COLO668 (cell line): ENCODE data around the gene MPPED1.

Source experiments
- DNase-seq: peaks from one replicate; lab custom pipeline; 2025; ENCODE audit not compliant: unreplicated experiment; lab: John Stamatoyannopoulos, UW

Gene MPPED1

DNA sequence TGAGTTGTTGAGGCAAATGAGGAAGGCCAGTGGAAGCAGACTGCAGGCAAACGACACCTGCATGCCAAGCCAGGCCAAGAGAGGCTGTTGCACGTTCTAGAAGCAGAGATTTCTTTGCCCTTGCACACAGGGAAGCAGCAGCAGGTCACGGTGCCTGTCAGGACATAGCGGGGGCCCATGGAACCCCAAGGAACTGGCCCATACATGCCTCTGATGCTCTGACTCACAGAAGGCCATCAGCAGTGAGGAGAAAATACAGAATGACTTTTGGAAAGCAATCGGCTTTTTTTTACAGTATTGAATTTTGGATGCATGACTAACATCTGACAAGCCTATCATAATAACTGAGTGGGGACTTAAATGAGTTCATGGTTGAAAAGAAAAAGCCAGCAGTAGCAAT, 123.9 kb downstream of the MPPED1 start:
- no peak for DNase-seq

DNA sequence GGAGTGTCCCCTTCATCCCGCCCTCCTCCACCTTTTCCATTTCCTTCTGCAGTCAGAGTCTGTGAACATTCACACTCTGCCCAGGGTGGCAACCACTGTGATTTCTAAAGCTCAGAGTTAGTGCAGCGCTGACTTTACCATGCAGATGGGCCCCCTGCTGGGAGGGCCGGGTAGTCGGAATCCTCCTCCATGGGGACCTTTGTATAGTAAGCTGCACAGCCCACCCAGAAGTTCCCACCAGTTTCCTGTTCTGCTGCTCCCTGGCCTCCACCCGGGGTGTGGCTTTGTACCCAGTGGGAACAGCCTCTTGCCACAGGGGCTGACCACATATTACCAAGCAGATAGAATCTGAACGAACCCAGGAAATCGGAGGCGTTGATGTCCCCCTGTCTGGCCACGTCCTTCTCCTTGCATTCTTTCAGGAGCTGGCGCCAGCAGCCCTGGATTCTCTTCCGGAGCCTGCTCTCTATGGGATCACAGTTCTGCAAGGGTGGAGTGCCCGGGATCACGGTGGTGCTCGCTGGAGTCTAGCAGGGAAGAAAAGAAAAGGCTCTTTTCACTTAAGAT, 125.3 kb downstream of the MPPED1 start:
- no peak for DNase-seq

DNA sequence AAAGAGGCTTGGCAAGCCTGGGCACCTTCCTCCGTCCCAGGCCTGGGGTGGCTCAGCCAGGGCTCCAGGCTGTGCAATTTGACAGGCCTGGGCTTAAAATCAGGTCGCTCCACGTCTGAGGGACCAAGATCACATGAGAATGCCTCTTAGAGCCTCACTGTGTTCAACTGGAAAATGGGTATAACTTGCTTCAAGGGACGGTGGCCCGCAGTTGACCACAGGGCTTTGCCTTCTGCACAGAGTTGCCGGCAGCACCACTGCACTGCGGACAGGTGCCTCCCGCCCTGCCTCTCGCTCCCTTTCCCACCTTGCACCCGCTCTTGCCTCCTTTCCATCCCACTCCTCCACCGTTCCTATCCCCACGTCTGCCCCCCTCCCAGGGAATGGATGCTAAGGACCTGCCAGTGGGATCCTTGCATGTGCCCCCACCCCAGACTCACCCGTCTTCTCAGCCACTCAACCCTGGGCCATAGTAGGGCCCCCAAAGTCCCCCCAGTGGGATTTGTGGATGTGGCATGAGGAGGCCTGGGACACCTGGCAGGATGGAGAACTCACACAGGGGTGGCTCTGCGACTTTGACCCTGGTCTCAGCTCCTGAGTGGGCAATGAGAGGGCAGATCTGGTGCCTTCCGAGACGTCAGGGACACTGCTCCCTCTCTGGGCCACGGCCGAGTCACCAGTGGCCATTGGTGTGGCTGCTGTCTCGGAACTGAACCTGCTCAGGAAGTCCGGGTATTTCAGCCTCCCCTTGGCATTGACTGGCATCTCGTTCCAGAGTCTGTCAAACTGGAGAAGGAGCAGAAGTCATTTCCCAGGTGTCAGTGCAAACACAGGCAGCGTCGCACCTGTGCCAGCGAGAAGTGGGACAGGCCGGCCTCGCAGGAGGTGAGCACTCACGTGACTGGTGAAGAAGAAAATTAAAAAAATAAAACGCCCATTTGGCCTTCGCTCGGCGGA, 128.0 kb downstream of the MPPED1 start:
- DNase-seq, result no peak

DNA sequence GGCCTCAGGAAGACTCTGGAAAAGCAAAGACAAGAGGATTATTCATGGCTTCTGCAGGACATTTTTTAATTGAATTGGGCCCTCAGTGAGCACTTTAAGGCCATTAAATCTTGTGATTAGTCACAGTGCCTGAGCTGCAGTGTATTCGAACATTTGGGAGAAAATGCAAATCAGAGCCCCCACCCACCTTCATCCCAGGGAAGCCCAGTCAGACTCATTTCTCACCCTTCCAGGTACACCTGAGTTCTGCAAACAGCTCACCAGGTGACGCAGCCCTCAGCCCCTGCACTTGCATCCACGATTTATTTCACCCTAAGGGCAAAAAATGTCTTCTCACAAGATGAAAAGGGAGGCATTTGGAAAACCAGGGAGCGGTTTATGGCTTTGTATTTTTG, 128.7 kb downstream of the MPPED1 start:
- DNase-seq, result no peak

DNA sequence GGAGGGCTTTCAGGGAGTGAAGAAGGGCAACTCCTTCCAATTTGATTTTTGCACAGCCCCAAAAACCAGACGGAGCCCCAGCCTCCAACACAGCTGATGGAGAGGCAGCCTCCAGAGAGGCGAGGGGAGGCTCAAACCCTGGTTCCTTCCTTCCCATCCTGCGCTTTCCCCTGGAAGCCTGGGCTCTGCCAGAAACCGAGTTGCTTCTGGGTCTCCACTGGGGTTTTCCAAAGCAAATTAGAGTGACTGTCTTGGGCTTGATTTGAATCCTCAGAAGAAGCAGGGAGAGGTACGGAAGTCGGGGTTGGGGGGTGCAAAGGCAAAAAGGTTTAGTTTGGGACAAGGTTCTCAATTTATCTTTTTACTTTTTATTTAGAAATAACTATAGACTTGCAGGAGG, 129.2 kb downstream of the MPPED1 start:
- no peak for DNase-seq

DNA sequence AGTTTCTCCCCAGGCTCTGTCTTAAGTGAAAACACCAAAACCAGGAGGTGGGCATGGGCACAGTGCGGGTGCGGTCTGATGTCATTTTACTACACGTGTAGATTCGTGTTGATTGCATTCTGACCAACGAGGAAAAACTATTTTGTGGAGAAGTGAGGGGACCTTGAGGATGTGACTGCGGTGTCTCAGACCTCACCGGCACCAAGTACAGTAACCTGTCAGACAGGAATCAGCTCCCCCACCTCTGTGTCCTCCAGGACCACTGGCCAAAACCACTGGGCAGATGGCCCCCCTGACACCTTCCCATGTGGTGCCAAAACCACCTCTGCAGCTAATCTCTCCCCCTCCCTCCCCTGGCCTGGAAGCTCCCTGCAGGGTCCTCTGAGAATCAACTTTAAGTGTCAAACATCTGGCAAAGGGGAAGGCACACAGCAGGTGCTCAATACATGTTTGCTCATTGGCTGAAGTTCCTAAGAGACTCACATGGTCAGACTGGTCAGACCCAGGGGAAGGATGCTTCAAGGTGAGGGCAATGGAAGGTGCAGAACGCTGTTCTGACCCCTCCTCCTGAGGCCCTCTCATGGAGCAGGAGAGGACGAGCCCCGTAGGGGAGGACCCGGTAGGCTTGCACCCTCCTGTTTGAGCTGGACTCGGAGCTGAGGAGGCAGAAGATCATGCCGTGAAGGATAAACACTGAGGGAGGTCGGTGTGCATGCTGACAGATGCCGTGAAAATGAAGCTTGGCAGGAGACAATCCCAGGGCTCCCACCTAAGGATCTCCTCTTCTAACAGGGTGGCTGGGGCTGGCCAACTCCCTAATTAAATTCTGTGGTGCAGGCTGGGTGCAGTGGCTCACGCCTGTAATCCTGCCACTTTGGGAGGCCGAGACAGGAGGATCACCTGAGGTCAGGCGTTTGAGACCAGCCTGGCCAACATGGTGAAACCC, 129.9 kb downstream of the MPPED1 start:
- DNase-seq, result no peak

DNA sequence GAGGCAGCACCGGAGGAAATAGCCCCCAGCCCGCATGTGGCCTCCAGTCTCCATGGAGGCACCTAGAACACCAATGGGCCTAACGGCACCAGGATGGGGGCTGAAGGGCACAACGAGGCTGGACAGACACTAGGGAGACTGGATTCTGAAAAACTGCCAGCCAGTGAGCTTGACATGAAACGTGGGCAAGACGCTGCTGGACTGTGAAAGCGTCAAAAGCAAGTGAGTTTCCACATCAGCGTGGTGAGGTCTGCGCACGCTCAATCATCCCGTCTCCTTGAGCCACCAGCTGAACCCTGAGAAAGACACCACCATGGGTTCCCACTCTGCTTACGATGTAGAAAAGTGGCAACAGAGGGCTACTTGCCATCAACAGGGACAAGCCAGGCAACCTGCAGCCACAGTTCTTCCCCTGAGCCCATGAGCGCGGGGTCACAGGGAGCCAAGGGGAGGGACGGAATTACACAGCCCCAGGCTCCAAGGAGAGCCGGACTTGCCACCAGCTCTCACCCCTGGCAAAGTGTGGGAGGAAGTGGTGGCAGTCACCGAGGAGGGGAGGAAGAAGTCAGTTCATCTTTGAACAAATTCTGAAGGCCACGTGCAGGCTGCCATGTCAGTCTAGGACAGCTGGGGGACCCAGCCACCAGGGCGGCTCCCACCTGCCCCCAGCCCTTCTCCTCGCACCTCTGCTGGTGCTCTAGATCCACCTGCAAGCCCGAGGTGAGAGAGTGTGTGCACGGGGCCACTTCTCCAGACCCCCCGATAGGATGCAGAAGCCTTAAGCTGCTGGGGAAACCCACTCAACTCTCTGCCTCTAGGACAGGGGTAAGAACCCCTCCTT, 131.1 kb downstream of the MPPED1 start:
- no peak for DNase-seq

DNA sequence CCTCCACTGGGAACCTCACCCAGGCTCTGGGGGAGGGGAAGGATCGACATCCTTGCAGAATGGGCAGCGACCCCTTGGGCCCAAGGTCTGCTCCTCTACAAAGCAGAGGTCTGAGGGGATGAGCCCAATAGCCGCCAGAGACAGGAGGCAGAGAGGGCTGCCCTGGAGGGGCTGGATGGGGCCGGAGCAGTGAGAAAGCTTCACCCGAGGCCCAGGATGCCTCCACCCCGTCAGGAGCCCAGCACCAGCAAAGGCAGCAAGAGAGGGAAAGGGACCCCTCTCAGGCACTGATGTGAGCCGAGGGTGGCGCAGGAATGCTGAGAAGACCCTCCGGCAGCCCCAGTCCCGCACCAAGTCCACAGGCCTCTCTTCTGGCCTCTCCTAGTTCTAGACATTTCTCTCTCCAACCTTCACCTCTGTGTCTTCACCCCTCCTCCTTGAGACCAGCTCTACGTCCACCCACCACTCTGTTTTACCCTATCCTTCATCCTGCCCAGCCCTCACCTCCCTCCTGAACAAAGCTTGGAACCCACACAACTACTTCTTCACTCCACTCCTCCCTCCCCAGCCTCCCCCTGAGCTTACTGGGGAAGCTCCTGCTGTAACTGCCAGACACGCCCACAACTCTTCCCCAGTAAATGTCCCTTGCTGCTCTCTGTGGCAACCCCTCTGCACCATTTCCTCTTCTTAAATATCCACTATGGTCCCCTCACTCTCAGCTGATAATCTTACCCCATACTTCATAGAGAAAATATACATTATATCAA, 131.9 kb downstream of the MPPED1 start:
- DNase-seq, result no peak

DNA sequence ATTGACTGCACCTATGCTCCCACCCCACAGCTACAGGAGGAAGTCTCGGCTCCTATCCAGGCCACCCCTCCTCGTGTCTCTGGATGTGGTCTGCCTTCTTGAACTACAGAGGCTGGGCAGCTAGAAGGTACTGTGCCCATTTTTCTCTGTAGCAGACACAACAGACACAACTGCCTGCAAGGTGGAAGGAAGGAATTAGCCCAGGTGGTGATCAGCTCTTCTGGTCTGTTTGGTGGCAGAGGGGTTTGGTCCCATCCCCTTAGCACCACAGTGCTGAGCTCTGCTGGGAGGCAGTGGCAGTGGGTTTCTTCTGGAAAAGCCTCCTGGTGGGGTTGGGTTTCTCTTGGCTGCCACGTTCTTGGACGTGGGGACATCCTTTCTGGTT, 132.5 kb downstream of the MPPED1 start:
- no peak for DNase-seq

DNA sequence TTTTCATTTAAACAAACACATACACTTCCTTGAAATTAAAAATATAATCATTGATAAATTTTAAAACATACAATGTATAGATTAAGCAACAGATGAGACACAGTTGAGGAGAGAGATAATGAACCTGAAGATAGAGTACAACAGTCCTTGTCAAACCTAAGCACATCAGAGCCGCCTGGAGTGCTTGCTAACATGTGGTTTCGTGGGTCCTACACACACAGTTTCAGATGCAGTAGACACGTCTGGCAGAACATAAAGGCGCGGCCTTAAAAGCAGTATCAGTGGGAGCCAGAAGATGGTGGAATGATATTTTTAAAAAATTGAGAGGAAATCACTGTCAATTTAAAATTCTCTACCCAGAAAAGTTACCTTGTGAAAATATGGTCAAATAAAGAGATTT, 134.4 kb downstream of the MPPED1 start:
- DNase-seq, result no peak

DNA sequence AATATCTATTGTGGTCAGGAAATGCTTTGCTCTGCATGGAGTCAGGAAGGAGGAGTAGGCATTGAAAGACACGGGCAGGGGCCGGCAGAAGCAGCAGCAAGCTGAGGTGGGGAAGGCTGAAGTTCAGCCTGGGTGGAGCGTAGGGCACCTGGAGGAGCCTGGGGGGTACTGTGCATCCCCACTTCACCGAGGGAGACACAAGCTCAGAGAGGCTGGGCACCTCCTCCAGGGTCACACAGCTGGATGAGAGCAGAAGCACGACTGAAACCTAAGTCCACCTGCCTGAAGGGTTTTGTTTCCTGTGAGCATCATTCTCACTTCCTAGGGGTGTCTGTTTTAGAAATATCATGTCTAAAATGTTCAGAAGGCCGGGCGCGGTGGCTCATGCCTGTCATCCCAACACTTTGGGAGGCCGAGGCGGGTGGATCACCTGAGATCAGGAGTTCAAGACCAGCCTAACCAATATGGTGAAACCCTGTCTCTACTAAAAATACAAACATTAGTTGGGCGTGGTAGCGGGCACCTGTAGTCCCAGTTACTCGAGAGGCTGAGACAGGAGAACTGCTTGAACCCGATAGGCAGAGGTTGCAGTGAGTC, 138.3 kb downstream of the MPPED1 start:
- DNase-seq, result no peak

DNA sequence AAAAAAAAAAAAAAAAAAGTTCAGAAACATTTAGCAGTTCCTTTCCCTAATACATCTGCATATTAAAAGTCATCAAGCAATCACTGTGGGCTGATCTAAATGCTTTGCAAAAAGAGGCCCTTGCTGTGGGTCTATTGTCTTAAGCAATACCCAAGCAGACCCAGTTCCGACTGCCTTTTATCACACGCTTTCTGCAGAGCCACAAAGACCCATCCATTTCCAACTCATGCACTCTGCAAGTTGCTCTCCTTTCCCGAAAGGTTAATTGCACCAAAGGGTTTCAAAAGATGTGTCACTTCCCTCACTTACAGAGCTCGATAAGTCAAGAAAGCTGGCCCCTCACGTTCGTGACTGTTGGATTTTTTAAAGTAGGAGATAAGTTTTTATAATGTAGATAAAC, 138.9 kb downstream of the MPPED1 start:
- DNase-seq, result no peak

DNA sequence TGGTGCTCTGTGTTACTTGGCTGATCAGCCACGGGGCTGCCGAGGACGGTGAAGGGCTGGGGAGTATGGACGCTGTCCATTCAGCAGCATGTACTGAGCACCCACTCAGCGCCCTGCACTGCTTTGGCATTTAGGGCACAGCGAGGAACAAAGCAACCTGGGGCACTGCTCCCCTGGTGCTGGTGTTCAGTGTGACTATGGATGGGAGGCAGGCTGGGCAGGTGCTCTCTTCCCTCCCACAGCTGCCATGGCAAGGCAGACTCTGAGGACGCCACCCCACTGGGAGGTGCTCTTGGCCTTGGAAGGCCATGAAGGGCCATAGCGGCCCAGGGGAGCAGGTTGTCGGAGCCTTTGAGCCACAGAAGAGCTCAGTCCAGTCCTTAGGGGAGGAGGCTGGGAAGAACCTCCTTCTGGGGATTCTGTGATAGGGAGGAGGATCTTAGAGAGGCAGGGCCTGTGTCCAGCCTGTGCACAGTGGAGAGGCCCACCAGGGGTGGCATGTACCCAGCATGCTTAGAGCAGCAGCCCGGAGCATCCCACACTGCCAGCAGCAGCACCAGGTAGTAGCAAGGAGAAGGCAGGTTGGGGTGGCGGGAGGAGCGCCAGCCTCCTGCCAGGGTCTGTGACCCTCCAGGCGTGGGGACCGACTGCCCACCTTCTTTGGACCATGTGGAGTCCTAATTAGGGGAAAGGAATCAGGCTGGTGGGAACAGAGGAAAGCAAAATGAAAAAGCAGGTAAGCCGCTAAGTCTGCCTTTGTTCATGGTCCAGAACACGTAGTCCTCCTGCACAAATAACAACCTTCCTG, 141.8 kb downstream of the MPPED1 start:
- DNase-seq, result peak; percentile 7

DNA sequence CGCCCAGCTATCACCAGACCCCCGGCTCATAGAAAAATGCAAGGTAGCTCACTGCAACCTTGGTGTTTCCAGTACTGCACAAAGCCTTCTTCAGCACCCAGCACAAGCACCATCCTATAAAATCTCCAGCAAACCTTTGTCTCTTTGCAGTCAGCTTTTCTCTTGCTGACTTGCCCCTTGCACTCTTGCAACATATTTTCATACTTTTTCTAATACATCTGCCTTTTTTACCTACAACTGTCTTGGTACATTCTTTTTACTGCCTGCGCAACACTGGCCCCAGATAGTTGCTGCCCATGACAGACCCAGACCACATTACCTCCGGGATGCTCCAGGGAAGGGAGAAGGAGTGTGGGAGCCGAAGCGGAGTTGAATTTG, 142.4 kb downstream of the MPPED1 start:
- DNase-seq, result no peak

DNA sequence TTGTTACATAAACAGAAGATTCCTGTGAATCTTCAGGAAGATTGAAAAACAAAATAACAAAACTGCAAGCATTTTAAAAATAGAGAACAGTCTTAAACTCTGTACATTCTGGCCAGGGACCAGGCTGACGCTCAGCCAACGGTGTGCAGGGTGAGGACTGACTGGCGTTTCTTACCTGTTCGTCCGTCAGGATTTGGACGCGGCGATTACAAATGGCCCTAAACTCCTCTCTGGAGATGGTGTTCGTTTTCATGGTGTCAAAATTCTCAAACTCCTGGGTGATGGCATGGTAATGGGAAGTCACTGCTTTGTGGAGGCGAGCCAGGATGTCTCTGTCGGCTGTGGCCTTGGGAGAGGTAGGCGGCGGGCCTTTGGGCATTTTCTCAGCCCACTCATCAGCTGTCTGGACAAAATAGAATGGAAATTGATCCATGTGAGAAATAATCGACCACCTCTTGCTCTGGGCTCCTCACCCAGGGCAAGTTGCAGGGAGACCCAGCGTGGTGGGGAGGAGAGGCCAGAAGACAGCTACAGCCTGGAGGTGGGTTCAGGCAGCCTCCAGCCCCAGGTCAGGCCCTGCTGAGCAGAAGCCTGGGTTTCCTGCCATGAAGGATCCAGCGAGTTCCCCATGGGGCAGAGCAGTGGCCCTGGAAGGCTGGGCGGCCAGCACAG, 143.0 kb downstream of the MPPED1 start:
- no peak for DNase-seq

DNA sequence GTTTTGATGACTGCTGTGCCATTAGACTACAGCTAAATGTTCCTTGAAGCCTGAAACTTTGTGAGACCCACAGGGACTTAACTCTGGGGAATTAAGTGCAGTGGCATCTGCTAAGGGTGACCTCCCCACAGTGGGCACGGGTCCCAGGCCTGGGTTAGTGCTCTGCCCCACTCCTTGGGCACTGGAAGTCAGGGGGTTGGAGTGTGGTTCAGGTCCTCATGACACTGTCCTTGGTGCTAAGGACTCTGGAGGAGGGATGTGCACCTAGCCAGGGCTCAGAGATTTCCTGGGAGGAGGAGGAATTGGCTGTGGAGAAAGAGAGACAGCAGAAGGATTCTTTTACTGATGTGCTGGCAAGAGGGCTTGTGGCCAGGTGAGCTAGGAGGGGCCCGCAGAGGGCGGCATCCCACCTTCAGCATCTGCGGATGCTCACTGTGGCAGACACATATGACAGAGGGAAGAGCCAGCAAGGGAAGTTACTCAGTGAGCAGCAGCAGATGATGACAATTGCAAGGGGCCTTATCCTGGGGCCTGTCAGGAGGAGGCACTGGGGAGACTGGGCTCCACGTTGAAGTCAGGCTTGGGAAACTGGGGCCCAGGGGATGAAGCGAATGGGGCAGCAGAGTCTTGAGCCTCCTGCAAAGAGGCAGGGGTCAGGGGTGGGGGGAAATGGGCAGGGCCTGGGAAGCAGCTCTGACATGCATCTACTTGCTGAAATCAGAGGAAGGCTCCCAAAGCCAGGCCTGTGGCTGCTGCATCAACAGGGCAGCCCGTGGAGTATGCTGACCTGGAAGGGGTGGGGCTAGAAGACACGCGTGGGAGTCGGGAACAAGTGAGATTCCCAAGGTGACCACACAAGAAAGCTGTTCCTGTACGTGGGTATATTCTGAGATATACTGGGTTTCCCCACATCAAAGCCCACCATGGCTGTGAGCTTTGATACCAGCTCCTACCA, 144.0 kb downstream of the MPPED1 start:
- no peak for DNase-seq
